Femur (tissue), 1 donor: ENCODE results near the gene CAPN15.
"Not testable (repeated sequence)": the region's sequence is repeated elsewhere in the genome, so short reads cannot be mapped to it uniquely, and the experiment has no call there.

Experiments used
- DNase-seq: peaks from one replicate; pipeline ENCODE4 v3.0.0-alpha.2; 2017

CAPN15 gene

DNA sequence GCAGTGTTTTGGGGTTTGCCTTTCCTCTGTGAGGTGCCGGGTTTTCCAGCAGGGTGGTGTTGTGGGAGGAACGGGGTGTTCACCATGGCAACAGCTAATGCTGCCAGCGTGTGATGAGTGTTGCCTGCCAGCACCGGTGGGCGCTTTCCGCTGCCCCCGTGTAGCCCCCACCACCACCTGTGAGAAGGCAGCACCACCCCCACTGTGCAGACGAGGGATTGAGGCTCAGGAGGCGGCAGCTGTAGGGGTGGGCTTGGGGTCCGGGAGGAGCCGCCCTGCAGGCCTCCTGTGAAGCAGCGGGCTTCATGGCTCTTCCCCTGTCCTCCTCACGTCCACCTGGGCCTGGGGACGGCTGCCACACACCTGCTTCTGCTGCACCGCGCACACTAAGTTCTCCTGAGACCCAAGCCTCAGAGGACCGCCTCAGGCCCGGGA, 67.6 kb downstream of the CAPN15 start:
- no peak for DNase-seq

DNA sequence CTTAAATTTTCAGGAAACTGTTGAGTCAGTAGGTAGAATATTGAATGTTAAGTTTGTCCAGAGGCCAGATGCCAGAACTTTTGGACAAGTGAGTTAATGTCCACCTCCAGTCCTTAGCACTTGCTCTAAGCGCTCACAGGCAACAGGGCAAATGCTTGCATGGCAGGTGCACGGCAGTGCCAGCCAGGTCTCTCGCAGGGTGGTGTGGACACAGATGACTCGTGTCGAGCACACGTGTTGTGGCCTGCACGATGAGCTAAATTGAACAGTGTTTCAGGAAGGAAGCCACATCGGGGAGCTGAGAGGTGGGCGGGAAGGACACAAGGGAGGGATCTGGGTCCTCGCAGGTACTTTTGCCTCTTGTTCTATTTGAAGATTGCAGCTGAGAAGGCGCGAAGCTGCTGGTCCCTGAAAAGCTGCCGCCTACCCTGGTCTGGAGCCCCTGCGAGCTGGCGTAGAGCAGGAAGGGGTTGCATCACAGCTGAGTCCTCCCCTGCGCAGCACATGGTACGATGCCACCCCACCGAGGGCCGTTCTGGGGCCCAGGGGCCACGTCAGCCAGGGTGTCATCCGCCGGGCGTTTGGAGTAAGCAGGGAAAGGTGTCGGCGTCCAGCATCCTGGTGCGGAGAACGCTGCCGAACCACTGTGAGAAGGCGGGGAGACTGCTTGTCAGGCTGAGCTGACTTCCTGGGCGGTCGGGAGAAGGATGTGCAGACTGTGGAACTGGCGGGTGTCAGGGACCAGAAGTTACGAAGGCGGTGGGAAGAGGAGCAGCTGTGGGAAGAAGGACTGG, 68.6 kb downstream of the CAPN15 start:
- no peak for DNase-seq

DNA sequence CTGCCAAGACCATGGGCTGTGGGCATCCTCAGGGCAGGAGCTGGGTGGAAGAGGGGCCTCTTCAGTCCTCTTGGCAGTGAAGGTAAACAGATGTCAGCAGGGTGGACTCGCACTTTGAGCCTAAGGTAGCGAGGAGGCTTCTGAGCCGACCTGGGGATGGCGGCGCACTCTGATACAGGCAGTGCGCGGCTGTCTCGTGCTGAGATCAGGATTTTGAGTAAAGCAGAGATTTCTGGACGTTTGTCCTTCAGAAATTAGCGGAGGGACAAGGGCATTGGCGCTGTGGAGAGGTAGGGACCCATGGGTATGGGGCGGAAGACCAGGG, 69.2 kb downstream of the CAPN15 start:
- no peak for DNase-seq

DNA sequence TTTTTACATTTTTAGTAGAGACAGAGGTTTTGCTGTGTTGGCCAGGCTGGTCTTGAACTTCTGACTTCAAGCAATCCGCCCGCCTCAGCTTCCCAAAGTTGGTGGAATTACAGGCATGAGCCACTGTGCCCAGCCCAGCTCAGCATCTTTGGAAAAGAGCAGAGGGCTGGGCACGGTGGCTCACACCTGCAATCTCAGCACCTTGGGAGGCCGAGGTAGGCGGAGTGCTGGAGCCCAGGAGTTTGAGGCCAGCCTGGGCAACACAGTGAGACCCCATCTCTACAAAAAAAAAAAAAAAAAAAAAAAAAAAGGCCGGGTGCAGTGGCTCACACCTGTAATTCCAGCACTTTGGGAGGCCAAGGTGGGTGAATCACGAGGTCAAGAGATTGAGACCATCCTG, 70.1 kb downstream of the CAPN15 start:
- DNase-seq = not testable (repeated sequence)

DNA sequence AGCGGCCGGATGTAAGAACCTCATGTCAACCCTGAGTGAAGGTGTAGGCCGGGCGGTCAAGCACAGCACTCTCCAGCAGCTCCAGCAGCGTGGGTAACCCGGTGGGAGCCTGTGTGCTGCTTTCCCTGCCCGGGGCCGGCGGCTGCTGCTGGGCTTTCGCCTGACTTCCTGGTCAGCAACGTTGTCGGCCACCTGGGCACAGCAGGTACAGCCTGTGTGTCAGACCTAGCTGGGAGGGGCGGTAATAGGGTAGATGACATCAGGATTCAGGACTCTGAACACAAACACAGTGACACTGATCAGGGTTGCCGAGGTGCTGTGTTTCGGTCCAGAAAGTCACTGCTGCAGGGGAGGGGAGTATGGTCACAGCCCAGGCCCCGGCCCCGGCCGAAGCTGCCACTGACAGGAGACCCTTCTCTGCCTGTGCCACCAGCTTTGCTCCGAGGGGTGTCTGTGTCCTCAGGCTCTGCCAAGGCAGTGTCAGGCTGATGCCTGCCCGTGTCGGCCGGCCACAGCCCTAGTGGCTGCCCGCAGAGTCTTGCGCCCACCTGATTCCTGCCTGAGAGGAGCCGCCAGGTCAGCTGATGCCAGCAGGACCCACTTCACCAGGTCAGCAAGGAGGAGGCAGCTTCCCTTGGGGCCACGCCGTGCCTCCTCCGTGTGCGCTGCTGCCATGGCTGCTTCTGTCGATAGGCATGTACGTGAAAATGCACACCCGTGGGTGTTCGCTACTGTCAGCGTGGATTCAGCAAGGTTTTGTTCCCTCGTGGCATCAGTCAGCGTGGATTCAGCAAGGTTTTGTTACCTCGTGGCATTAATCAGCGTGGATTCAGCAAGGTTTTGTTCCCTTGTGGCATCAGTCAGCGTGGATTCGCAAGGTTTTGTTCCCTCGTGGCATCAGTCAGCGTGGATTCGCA, 71.6 kb downstream of the CAPN15 start:
- DNase-seq = no peak

DNA sequence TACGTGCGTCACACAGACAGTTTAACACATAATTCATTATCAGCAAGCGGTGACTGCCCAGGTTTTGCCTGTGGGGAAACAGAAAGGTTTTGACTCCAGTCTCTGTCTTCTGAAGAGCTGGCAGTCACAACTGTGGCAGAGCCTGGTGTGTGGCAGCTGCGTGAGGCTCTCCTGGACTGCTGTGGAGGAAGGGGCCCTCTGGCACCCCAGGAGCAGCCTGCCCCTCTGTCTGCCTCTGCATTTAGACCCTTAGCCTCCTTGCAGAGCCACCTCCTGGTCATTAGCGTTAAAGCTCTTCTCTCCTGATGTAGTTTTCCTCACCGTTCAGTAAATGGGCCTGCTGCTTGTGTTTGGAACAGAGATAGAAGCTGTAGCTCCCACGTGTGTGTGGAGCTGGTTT, 73.3 kb downstream of the CAPN15 start:
- no peak for DNase-seq

DNA sequence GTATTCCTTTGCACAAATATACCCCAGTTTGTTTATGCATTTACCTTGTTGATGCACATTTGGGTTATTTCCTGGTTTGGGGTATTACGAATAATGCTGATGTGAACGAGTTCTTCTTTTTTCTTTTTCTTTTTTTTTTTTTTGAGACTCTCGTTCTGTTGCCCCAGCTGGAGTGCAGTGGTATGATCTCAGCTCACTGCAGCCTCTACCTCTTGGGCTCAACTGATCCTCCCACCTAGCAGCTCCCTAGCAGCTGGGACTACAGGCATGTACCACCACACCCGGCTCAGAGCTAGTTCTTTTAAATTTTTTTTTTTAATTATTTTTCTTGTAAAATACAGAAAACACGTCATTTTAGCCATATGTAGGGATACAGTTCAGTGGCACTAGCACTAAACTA, 76.4 kb downstream of the CAPN15 start:
- DNase-seq = no peak
